ENCODE results near the gene EME1.

EME1 gene

GRCh38 chr17:50372758-50373556, at the start of gene EME1, which contains the start of gene MRPL27:
EME1 (plus strand) TSS chr17:50373229; CDS start chr17:50375209, 1,980 bp downstream.
MRPL27 (minus strand) TSS chr17:50373184; CDS start chr17:50373170, 14 bp downstream.
- no peak for TF ChIP-seq CTCF (IDR thresholded peaks at IDR 0.05; ENCODE audit: control insufficient read depth, extremely low read depth, insufficient read depth)
- H3K4me3 ChIP-seq (ENCODE audit: low read depth, low read length): peak within 1 kb of the TSS; percentile 79

GRCh38 chr17:50325906-50326305, 47.1 kb upstream of the EME1 start:
- TF ChIP-seq CTCF (IDR thresholded peaks at IDR 0.05; ENCODE audit: control insufficient read depth, extremely low read depth, insufficient read depth): no peak
- DNase-seq (ENCODE audit: low read depth): no peak
- H3K4me3 ChIP-seq (ENCODE audit: low read depth, low read length): no peak overlapping the region

More at GRCh38 chr17:50372758-50373556, at the start of gene EME1, which contains the start of gene MRPL27:
- DNase-seq (ENCODE audit: low read depth): peak; percentile 71

- DNase-seq (ENCODE audit: low read depth): no peak
- TF ChIP-seq CTCF (IDR thresholded peaks at IDR 0.05; ENCODE audit: control insufficient read depth, extremely low read depth, insufficient read depth): no peak
- no peak overlapping the region for H3K4me3 ChIP-seq (ENCODE audit: low read depth, low read length)
Observed at GRCh38 chr17:50326831-50327364, 46.1 kb upstream of the EME1 start.

GRCh38 chr17:50328363-50329325, 44.4 kb upstream of the EME1 start:
- TF ChIP-seq CTCF (IDR thresholded peaks at IDR 0.05; ENCODE audit: control insufficient read depth, extremely low read depth, insufficient read depth): no peak
- DNase-seq (ENCODE audit: low read depth): no peak
- no peak overlapping the region for H3K4me3 ChIP-seq (ENCODE audit: low read depth, low read length)

GRCh38 chr17:50329716-50330115, 43.3 kb upstream of the EME1 start:
- no peak for TF ChIP-seq CTCF (IDR thresholded peaks at IDR 0.05; ENCODE audit: control insufficient read depth, extremely low read depth, insufficient read depth)
- no peak for DNase-seq (ENCODE audit: low read depth)
- H3K4me3 ChIP-seq (ENCODE audit: low read depth, low read length): no peak overlapping the region

GRCh38 chr17:50330151-50330775, 42.8 kb upstream of the EME1 start:
- H3K4me3 ChIP-seq (ENCODE audit: low read depth, low read length): no peak overlapping the region
- no peak for DNase-seq (ENCODE audit: low read depth)
- no peak for TF ChIP-seq CTCF (IDR thresholded peaks at IDR 0.05; ENCODE audit: control insufficient read depth, extremely low read depth, insufficient read depth)

Data from LNCaP clone FGC (cell line).